Skeletal muscle cell (primary cell): ENCODE data around the gene HAS3.

Experiments
- DNase-seq: peaks from one replicate; pipeline ENCODE4 v3.0.0-alpha.2; 2010; ENCODE audit warnings: low read depth
- H3K4me3 ChIP-seq: 2 replicates; pipeline ENCODE4 v1.5.1; 2011; ENCODE audit warnings: low read depth, mild to moderate bottlenecking, control low read depth, low read length, moderate library complexity

HAS3 gene

DNA sequence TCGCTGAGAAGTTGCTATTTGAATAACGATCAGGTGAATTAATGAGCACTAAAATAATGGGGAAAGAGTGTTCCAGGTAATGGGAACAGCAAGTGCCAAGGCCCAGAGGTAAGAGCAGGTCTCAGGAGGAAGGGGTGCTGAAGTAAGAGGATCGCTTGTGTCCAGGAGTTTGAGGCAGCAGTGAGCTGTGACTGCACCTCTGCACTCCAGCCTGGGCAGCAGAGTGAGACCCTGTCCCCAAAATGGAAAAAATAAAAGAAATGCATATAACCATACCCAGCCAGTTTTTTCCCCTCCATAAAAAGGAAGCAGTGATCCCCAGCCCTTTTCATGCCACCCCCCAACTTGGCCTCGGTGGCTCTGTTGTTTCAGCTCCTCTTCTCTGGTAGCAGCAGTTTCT lies 16.8 kb upstream of the HAS3 start:
- H3K4me3 ChIP-seq, result no peak overlapping the region
- DNase-seq, result no peak

DNA sequence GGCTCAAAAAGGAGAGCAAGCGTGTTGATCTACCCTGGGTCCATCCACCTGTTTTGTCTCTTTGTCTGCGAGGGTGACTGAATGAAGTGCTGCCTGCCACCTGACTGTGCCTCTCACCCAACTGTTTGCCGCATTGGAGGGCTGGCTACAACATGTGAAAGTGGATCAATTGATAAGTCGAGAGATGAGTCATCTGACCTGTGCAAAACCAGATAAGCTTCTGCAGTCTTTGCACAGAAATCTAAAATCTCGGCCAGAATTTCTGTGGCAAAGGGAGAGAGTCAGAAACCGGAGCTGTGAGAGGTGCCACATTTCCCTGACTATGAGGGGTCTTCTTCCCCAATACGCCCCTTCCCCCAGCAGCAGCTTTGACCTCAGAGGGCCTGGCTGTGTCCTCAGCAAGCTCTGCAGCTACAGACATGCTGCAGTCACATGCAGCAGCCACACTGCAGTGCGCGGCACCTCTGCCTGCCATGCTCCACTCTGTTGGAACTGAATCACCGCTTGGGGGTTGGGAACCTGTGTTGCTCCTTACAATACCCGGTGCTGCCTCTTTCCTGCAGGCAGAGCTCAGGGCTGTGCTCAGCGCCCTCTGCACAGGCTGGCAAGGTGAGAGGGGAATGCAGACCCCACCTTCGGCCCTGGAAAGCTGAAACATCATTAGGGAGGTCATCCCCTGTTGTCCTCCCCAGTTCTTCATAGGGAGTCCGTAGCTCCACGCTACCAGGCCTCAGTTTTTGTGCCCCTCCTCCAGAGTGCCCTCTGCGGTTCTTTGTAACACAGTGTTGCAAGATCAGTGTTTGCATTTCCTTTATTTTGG lies 16.2 kb upstream of the HAS3 start:
- no peak for DNase-seq
- no peak overlapping the region for H3K4me3 ChIP-seq

DNA sequence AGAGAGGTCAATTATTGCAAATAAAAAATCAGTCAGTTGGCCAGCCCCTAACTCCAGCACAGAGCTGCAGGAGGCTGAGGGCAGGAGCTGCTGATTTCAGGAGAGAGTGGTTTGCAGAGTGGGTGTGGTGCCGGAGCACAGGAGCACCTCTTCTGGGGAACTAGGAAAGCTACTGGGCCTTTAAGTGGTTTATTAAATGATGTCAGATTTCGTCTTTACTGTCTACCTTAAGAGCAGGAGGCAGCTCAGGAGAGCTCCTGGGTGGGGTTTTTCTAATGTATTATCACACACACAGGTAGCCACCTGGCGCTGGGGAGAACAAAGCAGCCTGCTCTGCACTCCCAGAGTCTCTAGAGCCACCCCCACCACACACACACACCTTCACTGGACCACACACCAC lies 11.5 kb upstream of the HAS3 start:
- H3K4me3 ChIP-seq, result no peak overlapping the region
- DNase-seq, result no peak

DNA sequence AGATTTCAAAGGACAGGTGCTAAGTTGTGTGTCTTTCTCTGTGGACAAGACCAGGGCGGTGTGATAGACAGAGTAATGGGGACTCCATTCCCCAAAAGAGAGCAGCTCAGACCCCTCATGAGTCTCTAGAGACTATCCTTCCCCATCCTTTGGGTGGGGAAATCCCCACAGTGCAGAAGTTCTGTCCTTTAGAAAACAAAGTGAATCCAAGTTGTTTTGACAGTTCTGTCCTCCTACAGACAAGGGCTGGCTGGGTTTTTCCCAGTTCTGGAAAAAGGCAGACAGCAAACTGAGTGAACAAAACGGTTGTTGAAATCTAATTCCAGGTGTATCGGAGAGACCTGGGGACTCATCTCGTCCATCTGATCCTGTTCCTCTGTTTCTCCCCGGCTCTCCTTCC lies 11.0 kb upstream of the HAS3 start:
- no peak for DNase-seq
- no peak overlapping the region for H3K4me3 ChIP-seq

DNA sequence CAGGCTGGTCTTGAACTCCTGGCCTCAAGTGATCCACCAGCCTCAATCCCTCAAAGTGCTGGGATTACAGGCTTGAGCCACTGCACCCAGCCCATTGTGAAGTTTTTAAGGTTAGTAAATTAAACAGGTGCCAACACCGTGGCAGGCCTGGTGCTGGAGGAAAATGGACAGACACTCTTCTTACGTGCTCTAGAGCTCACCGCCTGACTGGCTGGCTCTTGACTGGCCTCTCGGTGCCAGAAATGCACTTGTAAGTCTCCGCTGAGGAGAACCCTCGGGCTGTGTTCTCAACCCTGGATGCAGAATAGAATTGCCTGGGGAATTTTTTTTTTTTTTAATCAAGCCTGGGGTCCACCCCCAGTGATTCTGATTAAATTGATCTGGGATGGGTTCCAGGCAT lies 10.3 kb upstream of the HAS3 start:
- no peak for DNase-seq
- H3K4me3 ChIP-seq, result no peak overlapping the region

DNA sequence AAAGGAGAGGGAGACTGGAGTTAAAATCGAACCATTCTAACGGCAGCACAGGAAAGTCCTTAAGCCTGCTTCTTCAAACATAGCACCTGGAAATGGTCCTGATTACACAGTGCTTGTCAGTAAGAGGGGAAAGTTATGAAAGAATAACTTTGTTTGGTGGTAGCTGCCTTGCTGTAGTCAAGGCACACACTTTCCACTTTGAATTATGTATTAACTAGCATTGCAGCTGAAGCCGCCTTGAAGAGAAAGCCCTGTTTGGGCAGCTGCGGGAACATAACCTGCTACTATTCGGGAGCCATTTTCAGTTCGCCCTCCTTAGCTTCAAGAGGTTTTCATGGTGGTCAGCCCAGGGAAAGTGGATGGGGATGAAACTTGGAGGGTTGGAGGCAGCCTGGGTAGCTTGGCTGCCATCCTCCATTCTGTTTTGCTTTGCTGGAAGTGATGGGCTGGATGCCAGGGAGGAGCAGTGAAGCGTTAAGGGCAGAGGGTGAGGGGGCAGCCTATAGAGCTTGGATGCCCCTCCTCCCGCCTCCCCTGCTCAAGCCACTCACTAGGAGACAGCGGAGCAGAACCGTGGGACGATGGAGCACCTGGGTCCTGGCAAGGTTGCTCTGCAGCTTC lies 5.3 kb upstream of the HAS3 start:
- H3K4me3 ChIP-seq, result no peak overlapping the region
- no peak for DNase-seq

DNA sequence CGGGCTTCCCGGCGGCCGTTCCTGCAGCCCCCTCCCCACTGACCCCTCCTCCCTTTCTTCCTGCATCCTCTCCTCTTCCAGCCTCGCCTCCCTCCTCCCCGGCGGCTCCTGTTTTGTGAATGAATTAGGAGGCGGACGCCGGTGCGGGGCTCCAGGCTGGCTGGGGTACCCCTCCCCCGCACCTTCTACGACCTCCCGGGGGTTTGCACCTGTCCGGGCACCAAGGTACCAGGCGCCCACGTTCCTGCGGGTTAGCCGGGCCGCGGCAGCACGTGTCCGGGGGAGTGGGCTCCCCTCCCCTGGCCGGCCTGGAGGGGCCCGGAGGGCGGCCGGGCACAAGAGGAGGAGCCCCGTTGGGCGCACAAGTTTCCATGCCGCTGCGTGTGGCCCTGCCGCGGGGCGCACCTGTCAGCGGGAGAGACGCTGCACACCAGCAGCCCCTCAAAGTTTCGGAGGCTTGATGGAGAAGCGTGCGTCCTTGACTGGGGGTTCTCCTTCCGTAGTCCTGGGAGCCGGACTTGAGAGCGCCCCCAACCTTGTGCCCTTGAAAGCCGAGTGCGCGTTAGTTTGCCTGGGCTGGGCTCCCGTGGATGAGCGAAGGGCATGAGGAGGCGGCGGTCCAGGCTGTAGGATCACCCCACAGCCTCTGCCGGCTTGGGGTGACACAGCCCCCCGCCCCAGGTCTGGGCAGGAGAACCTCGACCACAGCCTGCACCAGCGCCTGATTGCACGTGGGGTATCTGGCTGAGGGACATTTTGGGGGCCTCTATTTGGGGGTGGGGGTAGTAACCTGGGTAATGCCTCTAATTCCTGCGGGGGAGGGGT lies 1.2 kb downstream of the HAS3 start:
- H3K4me3 ChIP-seq, result peak overlapping the region; percentile 55
- DNase-seq, result no peak

DNA sequence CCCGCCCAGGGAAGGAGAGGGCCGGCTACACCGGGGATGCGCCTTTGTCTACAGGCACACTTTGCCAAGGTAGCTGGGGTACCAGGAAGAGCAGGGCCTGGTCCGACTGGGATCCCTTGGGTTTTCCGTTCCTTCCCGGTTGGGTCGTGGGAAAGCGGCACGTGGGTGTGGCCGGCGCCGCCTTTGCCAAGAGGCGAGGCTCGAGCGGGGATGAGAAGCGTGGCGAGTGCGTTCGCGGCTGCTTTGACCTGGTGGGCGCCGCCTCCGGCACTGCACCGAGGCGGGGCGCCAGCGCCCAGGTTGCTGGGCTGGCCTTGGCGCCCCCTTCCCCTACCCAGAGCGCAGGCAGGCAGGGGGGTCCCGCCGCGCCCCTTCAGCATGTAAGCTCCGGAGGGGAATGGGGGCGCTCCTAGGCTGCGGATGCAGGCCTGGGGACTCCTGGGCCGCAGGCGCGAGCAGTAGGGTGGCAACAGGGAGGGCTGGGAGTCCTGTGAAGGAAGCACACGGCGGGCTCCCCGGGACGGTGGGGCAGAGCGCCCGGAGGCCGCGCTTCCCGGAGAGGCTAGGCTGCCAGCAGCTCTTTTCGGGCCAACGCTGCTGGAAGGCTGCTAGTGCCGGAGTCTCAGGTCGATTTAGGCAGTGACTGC lies 2.0 kb downstream of the HAS3 start:
- peak overlapping the region; percentile 55 for H3K4me3 ChIP-seq
- DNase-seq, result no peak

DNA sequence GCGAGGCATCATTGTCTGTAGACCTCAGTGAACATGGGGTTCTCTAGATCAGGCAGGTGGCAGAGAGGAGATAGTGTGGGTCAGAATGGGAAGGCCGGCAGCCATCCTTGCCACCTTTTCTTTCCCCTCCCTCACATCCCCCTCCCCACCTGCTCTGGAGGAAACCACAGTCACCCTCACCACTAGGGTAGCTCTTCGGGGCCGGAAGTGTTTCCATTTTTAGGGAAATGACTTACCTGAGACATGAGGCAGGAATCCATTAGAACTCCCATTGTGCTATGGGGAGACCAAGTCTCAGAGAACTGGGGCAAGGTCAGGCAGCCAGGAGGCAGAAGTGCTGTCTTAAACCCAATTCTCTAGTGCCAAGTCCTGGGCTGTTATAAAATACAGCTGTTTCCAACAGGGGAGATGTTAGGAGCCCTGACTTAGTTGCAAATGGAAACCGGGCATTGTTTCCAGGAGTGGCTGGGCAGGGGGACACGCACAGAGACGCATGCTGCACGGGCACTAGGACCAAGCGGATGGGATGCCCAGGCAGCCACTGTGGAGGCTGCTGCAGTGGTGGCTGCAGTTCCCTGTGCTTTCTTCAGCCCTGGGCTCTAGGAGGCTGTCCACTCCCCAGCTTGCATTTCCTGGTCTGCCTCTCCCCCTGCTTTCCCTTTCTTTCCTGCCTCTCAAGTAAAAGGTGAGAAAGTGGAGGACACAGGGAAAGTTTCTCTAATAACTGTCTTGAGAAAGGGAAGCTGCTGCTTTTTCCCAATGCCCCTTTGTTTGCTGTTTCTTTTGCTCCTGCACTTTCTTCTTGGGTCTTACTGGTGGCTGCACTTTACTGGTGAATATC lies 2.8 kb downstream of the HAS3 start:
- no peak for DNase-seq
- no peak overlapping the region for H3K4me3 ChIP-seq

DNA sequence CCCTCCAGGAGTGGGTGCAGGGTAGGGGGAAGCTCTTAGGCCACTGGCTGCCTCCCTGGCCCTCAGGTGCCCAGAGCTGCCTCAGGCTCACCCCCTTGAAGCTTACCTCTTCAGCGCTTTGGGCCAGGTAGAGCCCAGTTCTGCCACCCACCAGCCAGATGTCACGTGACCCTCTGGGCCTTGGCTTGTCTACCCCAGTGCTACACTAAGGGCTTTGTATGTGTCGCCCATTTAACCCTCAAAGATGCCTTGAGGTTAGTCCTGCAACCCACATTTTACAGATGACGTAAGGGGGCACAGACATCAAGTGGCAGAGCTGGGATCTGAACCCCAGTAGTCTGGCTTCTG lies 3.4 kb downstream of the HAS3 start:
- no peak for DNase-seq
- H3K4me3 ChIP-seq, result no peak overlapping the region

DNA sequence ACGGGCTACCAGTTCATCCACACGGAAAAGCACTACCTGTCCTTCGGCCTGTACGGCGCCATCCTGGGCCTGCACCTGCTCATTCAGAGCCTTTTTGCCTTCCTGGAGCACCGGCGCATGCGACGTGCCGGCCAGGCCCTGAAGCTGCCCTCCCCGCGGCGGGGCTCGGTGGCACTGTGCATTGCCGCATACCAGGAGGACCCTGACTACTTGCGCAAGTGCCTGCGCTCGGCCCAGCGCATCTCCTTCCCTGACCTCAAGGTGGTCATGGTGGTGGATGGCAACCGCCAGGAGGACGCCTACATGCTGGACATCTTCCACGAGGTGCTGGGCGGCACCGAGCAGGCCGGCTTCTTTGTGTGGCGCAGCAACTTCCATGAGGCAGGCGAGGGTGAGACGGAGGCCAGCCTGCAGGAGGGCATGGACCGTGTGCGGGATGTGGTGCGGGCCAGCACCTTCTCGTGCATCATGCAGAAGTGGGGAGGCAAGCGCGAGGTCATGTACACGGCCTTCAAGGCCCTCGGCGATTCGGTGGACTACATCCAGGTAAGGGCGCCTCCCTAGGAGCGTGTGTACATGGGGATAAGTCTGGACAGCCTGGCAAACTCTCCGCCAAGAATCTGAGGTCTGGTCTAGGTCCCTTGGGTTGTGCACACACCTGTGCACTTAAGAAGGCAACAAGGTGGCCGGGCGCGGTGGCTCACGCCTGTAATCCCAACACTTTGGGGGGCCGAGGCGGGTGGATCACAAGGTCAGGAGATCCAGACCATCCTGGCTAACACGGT lies 4.2 kb downstream of the HAS3 start:
- no peak for DNase-seq
- H3K4me3 ChIP-seq, result no peak overlapping the region

DNA sequence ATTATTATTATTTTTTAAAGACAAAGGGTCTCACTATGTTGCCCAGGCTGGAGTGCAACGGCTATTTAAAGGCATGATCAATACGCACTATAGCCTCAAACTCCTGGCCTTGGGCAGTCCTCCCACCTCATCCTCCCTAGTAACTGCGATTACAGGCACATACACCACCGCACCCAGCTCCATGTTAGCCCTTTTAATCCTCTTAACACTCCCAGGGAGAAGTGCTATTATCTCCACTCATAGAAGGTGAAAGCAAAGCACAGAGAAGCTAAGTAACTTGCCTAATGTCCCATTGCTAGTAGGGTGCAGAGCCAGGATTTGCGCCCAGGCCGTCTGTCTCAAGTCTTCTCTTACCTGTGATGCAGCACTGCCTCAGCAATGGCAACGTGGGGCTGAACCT lies 5.0 kb downstream of the HAS3 start:
- DNase-seq, result no peak
- H3K4me3 ChIP-seq, result no peak overlapping the region

DNA sequence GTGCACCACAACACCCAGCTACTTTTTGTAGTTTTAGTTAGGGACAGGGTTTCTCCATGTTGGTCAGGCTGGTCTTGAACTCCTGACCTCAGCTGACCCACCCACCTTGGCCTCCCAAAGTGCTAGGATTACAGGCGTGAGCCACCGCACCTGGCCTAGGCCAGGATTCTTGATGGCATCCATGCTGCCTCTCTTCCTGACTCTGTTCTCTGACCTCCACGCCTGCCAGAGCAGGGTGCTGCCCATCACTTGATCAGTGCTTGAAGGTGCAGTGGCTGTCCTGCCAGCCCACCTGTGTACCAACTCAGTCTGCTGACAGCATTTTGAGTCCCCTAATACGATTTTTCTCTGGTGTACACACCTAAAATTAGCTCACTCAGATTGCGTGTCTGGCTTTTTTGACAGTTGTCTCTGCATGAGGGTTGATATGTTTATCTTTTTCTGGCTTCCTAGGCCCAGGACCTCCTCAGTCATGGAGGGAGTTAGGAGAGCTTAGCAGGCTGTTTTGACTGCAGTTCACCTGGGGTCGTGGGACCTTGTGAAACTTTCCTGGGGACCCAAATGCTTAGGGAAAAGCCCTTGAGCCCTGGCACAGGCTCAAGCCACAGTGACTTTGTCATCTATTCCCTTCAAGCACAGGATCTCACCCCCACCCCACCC lies 5.9 kb downstream of the HAS3 start:
- no peak for DNase-seq
- H3K4me3 ChIP-seq, result no peak overlapping the region

DNA sequence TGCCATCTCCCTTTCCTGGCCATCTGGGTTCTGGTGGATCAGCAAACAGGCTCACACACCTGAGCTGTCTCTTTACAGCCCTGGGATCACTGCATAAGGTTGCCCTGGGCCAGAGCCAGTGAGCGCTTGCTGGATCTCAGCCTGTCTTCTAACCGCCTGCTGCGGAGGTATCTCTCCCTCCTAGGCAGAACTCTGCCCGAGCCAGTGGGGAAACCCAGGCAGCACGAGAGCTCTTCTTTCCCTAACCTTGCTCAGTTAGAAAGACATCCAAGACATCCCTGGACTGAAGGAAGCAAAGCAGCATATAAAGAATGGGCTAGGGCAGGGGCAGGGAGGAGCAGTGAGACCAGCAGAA lies 6.4 kb downstream of the HAS3 start:
- DNase-seq, result no peak
- H3K4me3 ChIP-seq, result no peak overlapping the region

DNA sequence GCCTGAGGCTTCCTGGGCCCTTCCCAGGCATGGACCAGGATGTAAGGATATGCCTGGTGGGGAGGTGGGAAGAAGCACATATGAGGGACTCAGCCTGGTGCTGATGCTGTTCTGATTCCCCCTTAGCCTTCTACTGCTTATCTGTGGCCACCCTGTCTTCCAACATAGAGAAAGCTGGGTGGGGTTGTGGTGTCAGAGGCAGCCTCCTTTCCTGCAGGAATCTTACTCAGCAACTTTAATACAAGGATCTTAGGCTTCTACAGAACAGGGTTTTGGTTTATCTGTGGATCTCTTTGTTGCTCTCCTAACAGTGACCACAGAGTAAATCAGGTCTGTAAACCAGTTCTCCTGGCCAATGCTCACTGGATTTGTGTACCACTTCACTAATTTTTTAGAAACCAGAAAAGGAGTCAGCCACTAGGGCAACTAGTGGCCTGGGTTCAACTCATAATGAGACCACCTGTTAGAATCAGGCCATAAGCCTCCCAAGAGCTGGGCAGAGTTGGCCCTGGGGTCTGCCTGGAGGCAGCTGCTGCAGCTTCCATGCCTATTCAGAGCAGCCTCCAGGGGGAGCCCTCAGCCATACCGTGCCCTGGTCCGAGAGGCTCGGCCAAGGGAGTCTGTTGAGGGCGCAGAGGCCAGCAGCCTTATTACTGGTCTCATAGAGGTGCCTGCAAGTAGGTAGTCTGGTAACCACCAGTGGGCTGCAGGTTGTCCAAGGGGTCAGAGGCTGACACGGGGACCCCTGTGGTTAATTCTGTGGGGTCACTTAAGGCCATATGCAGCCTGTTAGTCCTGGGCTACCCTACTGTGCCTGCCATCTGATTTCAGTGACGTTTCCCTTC lies 7.1 kb downstream of the HAS3 start:
- no peak overlapping the region for H3K4me3 ChIP-seq

DNA sequence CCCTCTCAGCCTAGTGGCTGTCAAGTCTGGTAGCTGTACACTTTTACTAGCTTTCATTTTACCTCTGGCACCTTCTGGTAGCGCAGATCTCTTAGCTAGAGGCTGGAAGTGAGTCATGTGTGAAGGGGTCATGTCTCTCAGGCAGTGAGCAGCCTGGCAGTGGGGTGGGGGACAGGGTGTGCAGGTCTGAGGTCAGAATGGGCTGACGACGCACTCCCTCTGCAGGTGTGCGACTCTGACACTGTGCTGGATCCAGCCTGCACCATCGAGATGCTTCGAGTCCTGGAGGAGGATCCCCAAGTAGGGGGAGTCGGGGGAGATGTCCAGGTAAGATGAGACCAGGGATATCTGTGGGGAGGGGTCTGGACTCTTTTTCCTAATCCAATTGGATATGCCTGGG lies 7.8 kb downstream of the HAS3 start:
- DNase-seq, result no peak
- H3K4me3 ChIP-seq, result no peak overlapping the region

More for the DNA sequence above, 7.1 kb downstream of the HAS3 start:
- no peak for DNase-seq

DNA sequence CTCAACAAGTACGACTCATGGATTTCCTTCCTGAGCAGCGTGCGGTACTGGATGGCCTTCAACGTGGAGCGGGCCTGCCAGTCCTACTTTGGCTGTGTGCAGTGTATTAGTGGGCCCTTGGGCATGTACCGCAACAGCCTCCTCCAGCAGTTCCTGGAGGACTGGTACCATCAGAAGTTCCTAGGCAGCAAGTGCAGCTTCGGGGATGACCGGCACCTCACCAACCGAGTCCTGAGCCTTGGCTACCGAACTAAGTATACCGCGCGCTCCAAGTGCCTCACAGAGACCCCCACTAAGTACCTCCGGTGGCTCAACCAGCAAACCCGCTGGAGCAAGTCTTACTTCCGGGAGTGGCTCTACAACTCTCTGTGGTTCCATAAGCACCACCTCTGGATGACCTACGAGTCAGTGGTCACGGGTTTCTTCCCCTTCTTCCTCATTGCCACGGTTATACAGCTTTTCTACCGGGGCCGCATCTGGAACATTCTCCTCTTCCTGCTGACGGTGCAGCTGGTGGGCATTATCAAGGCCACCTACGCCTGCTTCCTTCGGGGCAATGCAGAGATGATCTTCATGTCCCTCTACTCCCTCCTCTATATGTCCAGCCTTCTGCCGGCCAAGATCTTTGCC lies 9.0 kb downstream of the HAS3 start:
- no peak for DNase-seq
- no peak overlapping the region for H3K4me3 ChIP-seq
